MCF 10A (cell line): ENCODE results near the gene BMPR1A. TPM values are rescaled to one million over a fixed set of nuclear protein-coding genes. Genes with fewer than 3 reads are reported as not detected.

Source experiments
- BruUV-seq: library from RNA; stranded (reverse); fragments of 400-500 nt; replicated peaks from 2 replicates; lab custom pipeline; 2021; lab: Mats Ljungman, UMichigan
- CTCF ChIA-PET: fragments of 300-600 bp; sonication (Branson Sonifier 250); formaldehyde crosslinking; extraction: SDS; loops from one replicate; lab custom pipeline; 2021; ENCODE audit warnings: antibody characterized with exemption, inconsistent platforms; lab: Yijun Ruan, JAX
- POLR2A ChIA-PET: fragments of 300-600, 350-650 bp; sonication (Branson Sonifier 250); formaldehyde crosslinking; extraction: SDS; loops from one replicate; lab custom pipeline; 2020; ENCODE audit warnings: antibody characterized with exemption, inconsistent platforms; lab: Yijun Ruan, JAX
- DNase-seq: peaks from one replicate; pipeline ENCODE4 v3.0.0-alpha.2; 2018; ENCODE audit not compliant: unreplicated experiment
- H3K27ac Mint-ChIP-seq: one replicate; pipeline ENCODE4 v1.8.0; 2022; ENCODE audit warnings: mild to moderate bottlenecking, low read depth, mixed read lengths; ENCODE audit not compliant: unreplicated experiment
- H3K27me3 Mint-ChIP-seq: one replicate; pipeline ENCODE4 v1.8.0; 2022; ENCODE audit warnings: mixed read lengths; ENCODE audit not compliant: insufficient read depth, unreplicated experiment
- H3K36me3 Mint-ChIP-seq: one replicate; pipeline ENCODE4 v1.8.0; 2022; ENCODE audit warnings: mild to moderate bottlenecking, moderate library complexity, mixed read lengths; ENCODE audit not compliant: insufficient read depth, unreplicated experiment
- H3K4me1 Mint-ChIP-seq: one replicate; pipeline ENCODE4 v1.8.0; 2022; ENCODE audit warnings: mixed read lengths; ENCODE audit not compliant: insufficient read depth, unreplicated experiment
- H3K4me3 Mint-ChIP-seq: one replicate; pipeline ENCODE4 v1.8.0; 2022; ENCODE audit warnings: mild to moderate bottlenecking, moderate library complexity, mixed read lengths; ENCODE audit not compliant: unreplicated experiment
- H3K9me3 Mint-ChIP-seq: one replicate; pipeline ENCODE4 v1.8.0; 2022; ENCODE audit warnings: mixed read lengths; ENCODE audit not compliant: unreplicated experiment
- intact Hi-C: fragments of 100-400 bp; cut with micrococcal nuclease; formaldehyde crosslinking; loops from 2 replicates; pipeline ENCODE4 v1.14.1; 2022
- total RNA-seq: library from RNA; stranded (reverse); gene quantifications from 2 replicates; pipeline ENCODE4 v1.2.3, GENCODE V29; 2022
- TF ChIP-seq, protein P1 (sequence below): fragments of 200-600 bp; IDR thresholded peaks from one replicate; pipeline ENCODE4 v1.8.0; 2022; ENCODE audit warnings: antibody characterized with exemption, mild to moderate bottlenecking; ENCODE audit not compliant: unreplicated experiment

BMPR1A gene
- total RNA-seq, 1 experiment from 2014 or later: 27.3 TPM

DNA sequence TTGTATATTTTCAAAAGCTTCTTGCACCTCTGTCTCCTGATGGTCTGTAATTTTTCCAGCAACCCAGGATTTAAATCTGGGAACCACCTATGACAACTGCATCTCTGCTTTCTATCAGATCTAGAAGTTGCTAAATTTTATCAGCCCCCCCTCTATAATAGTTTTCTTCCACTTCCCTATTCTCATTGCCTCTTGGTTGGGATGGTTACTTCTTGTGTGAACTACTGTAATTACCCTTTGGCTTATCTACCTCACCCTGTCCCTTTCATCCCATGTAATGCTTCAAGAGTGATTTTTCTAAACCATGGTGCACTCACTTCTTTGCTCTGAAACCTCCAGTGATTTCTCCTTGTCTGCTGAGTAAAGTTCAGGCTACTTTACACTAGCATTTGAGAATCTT, 92.3 kb downstream of the BMPR1A start:
- H3K9me3 Mint-ChIP-seq: peaks cover 7% of the 10 kb centered on the region
- peaks cover 22% of the 10 kb centered on the region for H3K36me3 Mint-ChIP-seq
- H3K4me3 Mint-ChIP-seq: no peak overlapping the region
- TF ChIP-seq, protein P1, sequence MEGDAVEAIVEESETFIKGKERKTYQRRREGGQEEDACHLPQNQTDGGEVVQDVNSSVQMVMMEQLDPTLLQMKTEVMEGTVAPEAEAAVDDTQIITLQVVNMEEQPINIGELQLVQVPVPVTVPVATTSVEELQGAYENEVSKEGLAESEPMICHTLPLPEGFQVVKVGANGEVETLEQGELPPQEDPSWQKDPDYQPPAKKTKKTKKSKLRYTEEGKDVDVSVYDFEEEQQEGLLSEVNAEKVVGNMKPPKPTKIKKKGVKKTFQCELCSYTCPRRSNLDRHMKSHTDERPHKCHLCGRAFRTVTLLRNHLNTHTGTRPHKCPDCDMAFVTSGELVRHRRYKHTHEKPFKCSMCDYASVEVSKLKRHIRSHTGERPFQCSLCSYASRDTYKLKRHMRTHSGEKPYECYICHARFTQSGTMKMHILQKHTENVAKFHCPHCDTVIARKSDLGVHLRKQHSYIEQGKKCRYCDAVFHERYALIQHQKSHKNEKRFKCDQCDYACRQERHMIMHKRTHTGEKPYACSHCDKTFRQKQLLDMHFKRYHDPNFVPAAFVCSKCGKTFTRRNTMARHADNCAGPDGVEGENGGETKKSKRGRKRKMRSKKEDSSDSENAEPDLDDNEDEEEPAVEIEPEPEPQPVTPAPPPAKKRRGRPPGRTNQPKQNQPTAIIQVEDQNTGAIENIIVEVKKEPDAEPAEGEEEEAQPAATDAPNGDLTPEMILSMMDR: no peak
- peaks cover 6% of the 10 kb centered on the region for H3K4me1 Mint-ChIP-seq
- intact Hi-C loops: no loop called here
- DNase-seq: no peak
- BruUV-seq: no TSS peak
- CTCF ChIA-PET: no interaction called here
- H3K27me3 Mint-ChIP-seq: no peaks in the 10 kb centered on the region
- POLR2A ChIA-PET: interaction anchor here (1.2 to 1.4 kb wide), 2 partner anchors 90 to 91 kb away, joined by 4 read pairs; no protein-coding TSS in a partner anchor
- no peak overlapping the region for H3K27ac Mint-ChIP-seq

DNA sequence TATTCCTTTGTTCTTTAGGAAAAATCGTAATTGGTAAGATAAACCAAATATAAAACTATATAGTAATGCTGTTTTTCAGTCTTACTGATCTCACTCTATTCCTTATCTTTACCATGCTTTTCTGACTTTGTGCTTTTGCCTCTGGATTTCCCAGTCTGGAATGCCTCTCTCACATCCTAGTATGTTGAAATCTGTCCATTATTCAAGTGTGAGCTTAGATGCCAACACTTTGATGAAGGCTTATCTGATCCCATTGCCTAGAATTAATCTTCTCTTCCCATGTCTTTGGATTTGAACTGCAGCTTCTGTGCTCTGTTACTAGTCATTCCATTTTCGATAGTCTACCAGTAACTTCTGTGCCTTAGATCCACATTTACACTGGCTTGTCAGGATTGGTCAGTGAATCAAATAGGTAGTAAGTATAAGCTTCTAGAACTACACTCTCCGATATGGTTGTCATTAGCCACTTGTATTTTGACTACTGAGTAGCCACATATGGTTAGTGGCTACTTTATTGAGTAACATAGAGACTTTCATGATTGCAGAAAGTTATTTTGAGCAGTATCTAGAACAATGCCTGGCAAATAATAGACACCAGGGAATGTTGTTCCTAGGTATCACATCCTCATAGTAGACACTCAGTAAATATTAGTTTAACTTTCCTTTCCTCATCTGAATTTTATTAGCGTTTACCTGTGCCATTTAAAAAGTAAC, 92.9 kb downstream of the BMPR1A start:
- H3K27me3 Mint-ChIP-seq: no peaks in the 10 kb centered on the region
- H3K27ac Mint-ChIP-seq: no peak overlapping the region
- BruUV-seq: no TSS peak
- H3K36me3 Mint-ChIP-seq: peaks cover 22% of the 10 kb centered on the region
- intact Hi-C loops: no loop called here
- TF ChIP-seq, protein P1: no peak
- ChIA-PET POLR2A (interaction anchor here (1.2 to 1.4 kb wide), 2 partner anchors 90 to 91 kb away, joined by 4 read pairs; no protein-coding TSS in a partner anchor), CTCF (no interaction called here)
- no peak for DNase-seq
- no peak overlapping the region for H3K4me3 Mint-ChIP-seq
- peaks cover 6% of the 10 kb centered on the region for H3K4me1 Mint-ChIP-seq
- H3K9me3 Mint-ChIP-seq: peaks cover 7% of the 10 kb centered on the region

DNA sequence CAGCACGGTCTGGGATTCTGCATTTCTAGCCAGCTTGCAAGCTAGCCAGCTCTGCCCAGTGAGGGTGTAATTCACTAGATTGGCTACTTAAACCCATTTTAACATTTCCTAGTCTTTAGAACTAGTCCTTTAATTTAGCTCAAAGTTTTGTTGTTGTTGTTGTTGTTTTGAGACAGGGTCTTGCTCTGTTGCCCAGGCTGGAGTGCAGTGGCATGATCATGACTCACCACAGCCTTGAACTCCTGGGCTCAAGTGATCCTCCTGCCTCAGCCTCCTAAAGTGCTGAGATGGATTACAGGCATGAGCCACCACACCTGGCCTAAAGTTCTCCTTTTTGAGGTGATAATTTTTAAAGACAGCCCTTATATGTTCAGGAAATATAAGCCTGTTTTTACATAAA, 94.1 kb downstream of the BMPR1A start:
- CTCF ChIA-PET: interaction anchor here (0.6 to 1.1 kb wide), 3 partner anchors 131 to 157 kb away, joined by 3 read pairs; no protein-coding TSS in a partner anchor
- POLR2A ChIA-PET: interaction anchor here (1.0 to 1.5 kb wide), 3 partner anchors 21 to 92 kb away, joined by 3 to 5 read pairs (median 4); no protein-coding TSS in a partner anchor
- peaks cover 7% of the 10 kb centered on the region for H3K9me3 Mint-ChIP-seq
- H3K36me3 Mint-ChIP-seq: peaks cover 28% of the 10 kb centered on the region
- TF ChIP-seq, protein P1: no peak
- no peak overlapping the region for H3K27ac Mint-ChIP-seq
- intact Hi-C loops: no loop called here
- no peak overlapping the region for H3K4me3 Mint-ChIP-seq
- BruUV-seq: no TSS peak
- H3K4me1 Mint-ChIP-seq: peaks cover 6% of the 10 kb centered on the region
- DNase-seq: no peak
- H3K27me3 Mint-ChIP-seq: no peaks in the 10 kb centered on the region
